Measurements from ENCODE around the gene PRKCD.

Gene PRKCD

GRCh38 chr3:53194210-53195065, 33.4 kb downstream of the PRKCD start:
- Histone ChIP-seq H3K9me3 (ENCODE audit: severe bottlenecking) (no peaks in the 10 kb centered on the region), H3K4me3 (ENCODE audit: low read depth, low read length) (no peak overlapping the region), H3K27me3 (ENCODE audit: insufficient read depth, low read depth, severe bottlenecking) (no peaks in the 10 kb centered on the region), H3K36me3 (peaks cover 8% of the 10 kb centered on the region), H3K27ac (no peak overlapping the region)
- no peak for TF ChIP-seq CTCF (IDR thresholded peaks at IDR 0.05; ENCODE audit: low read depth, low read length)
- no peak for DNase-seq

- Histone ChIP-seq H3K27ac (no peak overlapping the region), H3K9me3 (ENCODE audit: severe bottlenecking) (no peaks in the 10 kb centered on the region), H3K27me3 (ENCODE audit: insufficient read depth, low read depth, severe bottlenecking) (no peaks in the 10 kb centered on the region), H3K36me3 (peaks cover 6% of the 10 kb centered on the region), H3K4me3 (ENCODE audit: low read depth, low read length) (no peak overlapping the region)
- TF ChIP-seq CTCF (IDR thresholded peaks at IDR 0.05; ENCODE audit: low read depth, low read length): no peak
- no peak for DNase-seq
These were observed 34.0 kb downstream of the PRKCD start for GRCh38 chr3:53195066-53195450.

- no peak overlapping the region; the same call in 1 of the 2 replicates for H3K4me3 ChIP-seq (ENCODE audit: low read depth, low read length)
- H3K9me3 ChIP-seq (ENCODE audit: severe bottlenecking): no peaks in the 10 kb centered on the region
- peak overlapping the region; percentile 46 for H3K27ac ChIP-seq
- no peaks in the 10 kb centered on the region for H3K27me3 ChIP-seq (ENCODE audit: insufficient read depth, low read depth, severe bottlenecking)
- peak; percentile 63 for DNase-seq
- TF ChIP-seq CTCF (IDR thresholded peaks at IDR 0.05; ENCODE audit: low read depth, low read length): peak; percentile 97
- peaks cover 3% of the 10 kb centered on the region; the same call in 1 of the 2 replicates for H3K36me3 ChIP-seq
These were observed 34.9 kb downstream of the PRKCD start for GRCh38 chr3:53195602-53196574.

- peak; percentile 93 for DNase-seq
- H3K36me3 ChIP-seq: peaks cover 3% of the 10 kb centered on the region; the same call in 1 of the 2 replicates
- peak overlapping the region; percentile 46 for H3K27ac ChIP-seq
- H3K4me3 ChIP-seq (ENCODE audit: low read depth, low read length): peak overlapping the region; percentile 18
- no peaks in the 10 kb centered on the region for H3K27me3 ChIP-seq (ENCODE audit: insufficient read depth, low read depth, severe bottlenecking)
- no peaks in the 10 kb centered on the region for H3K9me3 ChIP-seq (ENCODE audit: severe bottlenecking)
- peak; percentile 30; the same call in 1 of the 2 replicates for TF ChIP-seq CTCF (IDR thresholded peaks at IDR 0.05; ENCODE audit: low read depth, low read length)
These were observed 35.8 kb downstream of the PRKCD start for GRCh38 chr3:53196575-53197407.

- H3K27ac ChIP-seq: no peak overlapping the region
- peak; percentile 43 for TF ChIP-seq CTCF (IDR thresholded peaks at IDR 0.05; ENCODE audit: low read depth, low read length)
- no peak for DNase-seq
- no peak overlapping the region for H3K4me3 ChIP-seq (ENCODE audit: low read depth, low read length)
- no peaks in the 10 kb centered on the region for H3K9me3 ChIP-seq (ENCODE audit: severe bottlenecking)
- no peaks in the 10 kb centered on the region for H3K36me3 ChIP-seq
- H3K27me3 ChIP-seq (ENCODE audit: insufficient read depth, low read depth, severe bottlenecking): no peaks in the 10 kb centered on the region
These were observed 37.4 kb downstream of the PRKCD start for GRCh38 chr3:53198256-53198977.
